AG04450 (cell line): ENCODE results near the gene FAM25A. TPM values are rescaled to one million over a fixed set of nuclear protein-coding genes. Genes with fewer than 3 reads are reported as not detected.
"Not testable (repeated sequence)": the region's sequence is repeated elsewhere in the genome, so short reads cannot be mapped to it uniquely, and the experiment has no call there.

Experiments used
- CTCF ChIA-PET: fragments of 300-600, 350-600 bp; formaldehyde crosslinking; extraction: SDS; loops from one replicate; lab custom pipeline; 2022; ENCODE audit warnings: antibody characterized with exemption, inconsistent platforms; lab: Charles Lee
- POLR2A ChIA-PET: fragments of 350-600 bp; formaldehyde crosslinking; extraction: SDS; loops from one replicate; lab custom pipeline; 2021; ENCODE audit warnings: antibody characterized with exemption, inconsistent platforms; lab: Yijun Ruan, JAX
- DNase-seq: peaks from one replicate; pipeline ENCODE4 v3.0.0-alpha.2; 2011; ENCODE audit warnings: low read depth, low spot score
- H3K27ac ChIP-seq: one replicate; pipeline ENCODE4 v1.5.1; 2012; ENCODE audit warnings: low read depth, low read length, control low read depth
- H3K27me3 ChIP-seq: one replicate; pipeline ENCODE4 v1.6.0; 2012; ENCODE audit warnings: low read length; ENCODE audit not compliant: control insufficient read depth, insufficient read depth
- H3K4me3 ChIP-seq: 2 replicates; pipeline ENCODE4 v1.5.1; 2011; ENCODE audit warnings: mild to moderate bottlenecking, low read depth, low read length, control low read depth
- H3K9me3 ChIP-seq: 2 replicates; pipeline ENCODE4 v1.5.1; 2012; ENCODE audit warnings: low read length; ENCODE audit not compliant: control insufficient read depth, insufficient read depth
- CTCF ChIP-seq: IDR thresholded peaks from 2 replicates; pipeline ENCODE4 v1.5.1; 2011; ENCODE audit warnings: low read depth, low read length, control low read depth, inconsistent platforms
- polyA plus RNA-seq: library from polyadenylated mRNA; depleted of rRNA; stranded (reverse); fragments of >200 nt; gene quantifications from 2 replicates; pipeline ENCODE4 v1.2.3, GENCODE V29; 2011

Gene FAM25A
- polyA plus RNA-seq, 1 experiment, result not detected

GRCh38 chr10:87030912-87031635, 11.0 kb downstream of the FAM25A start:
- H3K27ac ChIP-seq, result no peak overlapping the region
- peaks cover 11% of the 10 kb centered on the region for H3K9me3 ChIP-seq
- no peak for TF ChIP-seq CTCF
- no peak overlapping the region for H3K4me3 ChIP-seq
- CTCF ChIA-PET, result interaction anchor here (0.9 kb wide), 1 partner anchor 24 kb away, joined by 3 read pairs; no protein-coding TSS in a partner anchor
- H3K27me3 ChIP-seq, result no peaks in the 10 kb centered on the region
- DNase-seq, result no peak
- POLR2A ChIA-PET, result no interaction called here

- Histone ChIP-seq H3K27ac (no peak overlapping the region), H3K4me3 (no peak overlapping the region), H3K27me3 (no peaks in the 10 kb centered on the region), H3K9me3 (no peaks in the 10 kb centered on the region)
- ChIA-PET POLR2A (no interaction called here), CTCF (interaction anchor here (0.7 to 1.2 kb wide), 2 partner anchors 18 to 98 kb away, joined by 3 read pairs; no protein-coding TSS in a partner anchor)
- TF ChIP-seq CTCF, result no peak
- DNase-seq, result no peak
Observed at GRCh38 chr10:87036623-87037022, 16.5 kb downstream of the FAM25A start.

- H3K27ac ChIP-seq, result no peak overlapping the region
- no peak for TF ChIP-seq CTCF
- POLR2A ChIA-PET, result no interaction called here
- H3K9me3 ChIP-seq, result no peaks in the 10 kb centered on the region
- CTCF ChIA-PET, result interaction anchor here (1.0 kb wide), 1 partner anchor 350 kb away, joined by 3 read pairs; no protein-coding TSS in a partner anchor
- H3K27me3 ChIP-seq, result no peaks in the 10 kb centered on the region
- no peak for DNase-seq
- no peak overlapping the region for H3K4me3 ChIP-seq
Observed at GRCh38 chr10:87038286-87038717, 18.2 kb downstream of the FAM25A start.

- no peak for TF ChIP-seq CTCF
- ChIA-PET CTCF (interaction anchor here (1.0 kb wide), 1 partner anchor 350 kb away, joined by 3 read pairs; no protein-coding TSS in a partner anchor), POLR2A (no interaction called here)
- no peak for DNase-seq
- no peak overlapping the region for H3K4me3 ChIP-seq
- H3K27me3 ChIP-seq, result no peaks in the 10 kb centered on the region
- H3K27ac ChIP-seq, result no peak overlapping the region
- no peaks in the 10 kb centered on the region for H3K9me3 ChIP-seq
Observed at GRCh38 chr10:87038786-87039185, 18.7 kb downstream of the FAM25A start.

GRCh38 chr10:87043579-87043978, 23.5 kb downstream of the FAM25A start:
- H3K27me3 ChIP-seq, DNase-seq, H3K9me3 ChIP-seq, CTCF ChIA-PET, POLR2A ChIA-PET, H3K4me3 ChIP-seq, H3K27ac ChIP-seq: not testable (repeated sequence)
